D721Med (cell line): ENCODE results near the gene ASXL3.
A peak's percentile ranks its signal among the peaks of the same experiment; 100 is the strongest.

ENCODE experiments used
- DNase-seq: peaks from one replicate; pipeline ENCODE4 v3.0.0; 2011; ENCODE audit warnings: low spot score; ENCODE audit not compliant: insufficient read length
- FAIRE-seq: peaks from 2 replicates; lab custom pipeline; 2011; peaks lifted over from hg19 to GRCh38; lab: Jason Lieb, UNC
- CTCF ChIP-seq: IDR thresholded peaks from 2 replicates; pipeline ENCODE4 v1.5.1; 2012; ENCODE audit warnings: mild to moderate bottlenecking, control low read depth; ENCODE audit not compliant: insufficient read depth; ENCODE audit errors: missing control alignments

Gene ASXL3

GRCh38 chr18:33696332-33697162 lies 118.5 kb downstream of the ASXL3 start:
- DNase-seq (no peak), FAIRE-seq (peak; percentile 44)
- TF ChIP-seq CTCF = no peak

GRCh38 chr18:33697498-33697897 lies 119.5 kb downstream of the ASXL3 start:
- no peak for FAIRE-seq
- DNase-seq = no peak
- TF ChIP-seq CTCF = no peak

- TF ChIP-seq CTCF = no peak
- DNase-seq (no peak), FAIRE-seq (peak; percentile 79)
Measured at GRCh38 chr18:33699372-33699771, 121.4 kb downstream of the ASXL3 start.

- TF ChIP-seq CTCF = no peak
- DNase-seq (no peak), FAIRE-seq (no peak)
Measured at GRCh38 chr18:33700513-33700976, 122.5 kb downstream of the ASXL3 start.

GRCh38 chr18:33702625-33703024 lies 124.6 kb downstream of the ASXL3 start:
- DNase-seq (no peak), FAIRE-seq (no peak)
- TF ChIP-seq CTCF = no peak

GRCh38 chr18:33706391-33706790 lies 128.4 kb downstream of the ASXL3 start:
- FAIRE-seq (no peak), DNase-seq (no peak)
- TF ChIP-seq CTCF = no peak

GRCh38 chr18:33708876-33709275 lies 130.9 kb downstream of the ASXL3 start:
- DNase-seq = no peak
- FAIRE-seq = peak; percentile 74
- no peak for TF ChIP-seq CTCF
